GM19468 (cell line): Measurements from ENCODE around the gene EXOC3.

Experiments used
- ATAC-seq: cut with Tn5 transposase; IDR thresholded peaks from one replicate; pipeline ENCODE4 v1.9.1; 2021; ENCODE audit warnings: mild to moderate bottlenecking, moderate library complexity, moderate number of reproducible peaks; ENCODE audit not compliant: unreplicated experiment; ENCODE audit errors: extremely low read depth

EXOC3 gene

DNA sequence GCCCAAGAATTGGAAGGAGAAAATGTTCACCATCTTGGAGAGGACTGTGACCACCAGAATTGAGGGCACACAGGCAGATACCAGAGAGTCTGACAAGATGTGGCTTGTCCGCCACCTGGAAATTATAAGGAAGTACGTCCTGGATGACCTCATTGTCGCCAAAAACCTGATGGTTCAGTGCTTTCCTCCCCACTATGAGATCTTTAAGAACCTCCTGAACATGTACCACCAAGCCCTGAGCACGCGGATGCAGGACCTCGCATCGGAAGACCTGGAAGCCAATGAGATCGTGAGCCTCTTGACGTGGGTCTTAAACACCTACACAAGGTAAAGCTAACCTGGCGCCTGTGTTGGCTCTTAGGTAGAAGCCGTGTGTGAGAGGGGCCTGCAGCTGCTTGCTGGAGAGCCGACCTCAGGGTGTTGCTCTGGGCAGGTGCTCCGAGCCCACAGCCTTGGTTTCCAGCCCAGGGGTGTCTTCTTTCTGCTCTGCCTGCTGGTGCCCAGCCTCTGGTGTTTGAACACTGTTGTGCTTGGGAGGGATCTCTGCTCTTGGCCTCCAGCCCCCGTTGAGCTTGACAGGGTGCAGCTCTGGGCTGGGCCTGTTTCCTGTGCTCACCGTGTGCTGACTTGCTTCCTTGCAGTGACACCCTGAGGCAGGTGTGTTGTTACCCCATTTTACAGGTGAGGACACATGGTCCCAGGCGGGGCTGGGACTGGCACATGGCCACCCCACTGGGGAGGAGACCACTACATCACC is 10.9 kb downstream of the EXOC3 start:
- no peak for ATAC-seq

DNA sequence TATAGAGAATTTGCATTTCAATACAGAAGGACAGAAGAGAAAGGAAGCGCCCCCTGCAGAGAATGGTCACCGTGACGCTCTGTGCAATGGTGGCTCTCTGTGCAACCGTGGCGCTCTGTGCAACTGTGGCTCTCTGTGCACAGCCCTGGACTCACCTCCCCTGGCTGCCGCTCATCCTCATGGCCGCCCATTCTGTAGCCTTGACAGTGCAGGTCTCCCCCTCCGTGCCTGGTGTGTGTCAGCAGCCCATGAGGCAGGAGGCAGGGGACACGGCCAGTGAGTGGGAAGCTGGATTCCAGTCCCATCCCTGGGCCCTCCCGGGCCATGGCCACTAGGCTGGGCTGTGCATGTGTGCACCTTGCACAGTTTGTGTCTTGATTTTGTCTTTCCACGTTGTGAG is 12.0 kb downstream of the EXOC3 start:
- ATAC-seq: no peak

- ATAC-seq: no peak
These were observed 12.8 kb downstream of the EXOC3 start for GRCh38 chr5:455806-456205.

GRCh38 chr5:456351-457194 is 13.6 kb downstream of the EXOC3 start:
- ATAC-seq: no peak

DNA sequence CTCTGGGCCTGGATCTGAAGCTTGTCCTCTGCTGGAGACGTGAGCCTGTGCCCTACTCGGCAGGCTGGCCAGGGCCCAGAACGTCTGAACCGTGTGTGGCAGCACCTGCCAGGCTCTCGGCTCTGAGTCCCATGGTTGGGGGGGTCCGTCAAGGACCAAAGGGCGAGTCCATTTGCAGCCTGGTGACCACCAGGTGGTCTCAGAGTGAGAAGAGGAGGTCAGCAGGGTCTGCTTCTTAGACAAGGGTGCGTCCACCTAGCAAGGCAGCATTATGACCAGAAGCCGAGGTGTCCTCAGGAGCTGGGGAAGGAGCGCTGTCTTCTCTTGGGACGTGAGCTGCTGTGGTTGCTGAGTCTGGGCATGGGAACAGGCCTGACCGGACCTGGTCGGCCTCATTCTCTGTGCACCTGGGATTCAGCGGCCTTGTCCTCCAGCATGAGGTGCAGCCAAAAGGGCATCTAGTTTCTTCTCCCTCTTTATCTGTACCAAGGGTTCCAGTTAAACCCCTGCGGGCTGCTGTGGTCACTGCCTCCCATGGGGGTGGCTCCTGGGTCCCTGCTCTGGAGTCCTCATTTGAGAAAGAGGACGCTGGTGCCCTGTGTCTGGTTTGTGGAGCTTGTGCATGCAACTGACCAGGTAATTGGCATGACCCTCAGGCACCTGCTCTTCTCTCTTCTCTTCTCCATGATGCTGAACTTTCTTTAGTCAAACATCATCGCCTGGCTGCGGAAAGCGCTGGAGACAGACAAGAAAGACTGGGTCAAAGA is 14.4 kb downstream of the EXOC3 start:
- ATAC-seq: no peak

GRCh38 chr5:458547-459353 is 15.8 kb downstream of the EXOC3 start:
- ATAC-seq: no peak

DNA sequence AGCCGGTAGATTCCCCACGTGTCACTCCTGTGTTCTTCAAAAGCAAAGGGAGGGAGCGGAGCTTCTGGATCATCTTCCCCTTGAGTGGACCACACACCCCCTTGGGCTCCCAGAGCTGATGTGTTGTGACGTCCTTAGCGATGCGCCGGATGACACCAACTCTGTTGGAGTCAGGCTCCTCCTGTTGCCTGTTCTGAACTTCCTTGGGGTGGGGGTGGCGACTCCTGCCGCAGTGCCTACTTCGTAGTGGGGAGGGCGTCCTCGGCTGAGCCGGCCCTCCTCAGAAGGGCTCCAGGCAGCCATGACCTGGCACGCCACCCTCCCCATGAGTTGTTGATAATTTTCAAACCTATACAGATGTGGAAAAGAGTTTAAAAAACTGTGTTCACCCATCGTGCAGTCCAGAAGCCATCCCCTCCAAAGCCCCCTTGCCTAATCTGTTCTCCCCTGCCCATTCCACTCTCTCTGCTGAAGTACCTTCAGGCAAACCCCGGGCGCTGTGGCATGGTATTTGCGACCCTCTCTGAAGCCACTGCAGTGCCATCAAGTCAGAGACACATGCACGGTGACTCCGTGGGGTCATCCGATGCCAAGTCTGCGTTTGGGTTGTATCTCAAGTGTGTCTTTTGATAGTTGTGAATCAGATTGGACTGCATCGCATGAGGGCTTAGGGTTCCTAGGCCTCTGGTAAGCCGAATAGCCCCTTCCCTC is 16.7 kb downstream of the EXOC3 start:
- ATAC-seq: no peak

DNA sequence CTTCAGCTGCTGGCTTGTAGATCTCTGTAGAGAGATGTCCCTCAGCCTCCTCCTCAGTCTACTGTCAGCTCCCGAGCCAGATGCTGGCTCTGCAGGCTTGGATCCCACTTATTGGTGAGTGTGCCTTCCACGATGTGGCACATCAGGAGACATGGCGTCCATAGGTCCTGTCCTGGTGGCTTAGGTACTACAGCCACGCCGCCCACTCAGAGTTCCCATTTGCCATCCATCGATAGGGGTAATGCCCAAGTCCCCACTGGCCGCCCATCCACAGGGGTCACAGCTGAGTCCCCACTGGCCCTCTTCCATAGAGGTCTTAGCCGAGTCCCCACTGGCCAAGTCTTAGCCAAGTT is 17.3 kb downstream of the EXOC3 start:
- ATAC-seq: no peak

GRCh38 chr5:462051-462481 is 19.1 kb downstream of the EXOC3 start:
- ATAC-seq: no peak

GRCh38 chr5:463301-463700 is 20.3 kb downstream of the EXOC3 start:
- no peak for ATAC-seq

- no peak for ATAC-seq
These were observed 21.0 kb downstream of the EXOC3 start for GRCh38 chr5:463952-464351.

DNA sequence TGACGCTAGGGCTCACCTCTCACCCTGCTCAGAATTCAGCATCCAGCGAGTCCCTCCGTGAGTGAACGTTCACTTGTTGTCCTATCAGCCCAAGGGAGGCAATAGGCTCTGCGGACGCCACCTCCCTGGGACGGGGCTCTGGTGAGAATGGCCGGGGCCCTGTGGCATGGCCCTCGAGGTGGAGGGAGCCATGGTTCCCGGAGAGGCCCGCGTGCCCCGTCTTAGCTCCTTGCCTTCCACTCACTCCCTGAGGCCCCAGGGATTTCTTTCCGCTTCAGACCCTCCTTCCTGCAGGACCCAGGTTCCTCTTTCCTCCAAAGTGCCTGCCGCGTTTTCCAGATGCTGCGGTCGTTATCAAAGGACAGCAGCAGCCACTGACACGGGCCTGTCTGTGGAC is 21.5 kb downstream of the EXOC3 start:
- no peak for ATAC-seq

DNA sequence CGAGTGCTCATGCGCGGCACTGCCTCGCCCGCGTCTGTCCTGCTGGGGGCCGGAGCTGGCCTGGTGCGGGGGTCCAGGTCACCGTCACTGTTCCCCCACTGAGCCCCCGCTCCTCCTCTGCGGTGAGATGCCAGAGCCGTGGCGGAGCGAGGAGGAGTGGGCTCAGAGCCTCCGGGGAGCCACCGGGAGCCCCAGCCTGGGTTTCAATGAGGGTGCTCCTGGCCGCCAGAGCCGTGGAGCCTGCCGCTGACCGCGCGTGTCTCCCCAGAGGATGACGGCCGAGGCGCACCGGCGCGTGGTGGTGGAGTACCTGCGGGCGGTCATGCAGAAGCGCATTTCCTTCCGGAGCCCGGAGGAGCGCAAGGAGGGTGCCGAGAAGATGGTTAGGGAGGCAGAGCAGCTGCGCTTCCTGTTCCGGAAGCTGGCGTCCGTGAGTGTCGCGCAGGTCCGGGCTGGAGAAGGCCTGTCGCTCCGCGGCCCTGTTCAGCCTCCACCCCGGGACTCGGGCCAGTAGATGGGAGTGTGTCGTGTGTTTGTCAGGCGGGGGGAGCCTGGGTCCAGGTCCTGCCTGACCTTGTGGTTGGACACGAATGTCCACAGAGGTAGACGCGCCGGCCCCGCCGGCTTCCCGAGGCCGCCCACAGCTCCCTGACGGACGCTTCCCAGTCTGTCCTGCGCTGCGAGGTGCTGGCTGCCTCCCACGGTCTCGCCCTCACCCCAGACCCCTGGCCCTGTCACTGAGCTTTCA is 22.0 kb downstream of the EXOC3 start:
- no peak for ATAC-seq

- no peak for ATAC-seq
These were observed 22.8 kb downstream of the EXOC3 start for GRCh38 chr5:465591-466403.

- no peak for ATAC-seq
These were observed 23.8 kb downstream of the EXOC3 start for GRCh38 chr5:466661-467310.

GRCh38 chr5:468401-468800 is 25.4 kb downstream of the EXOC3 start:
- no peak for ATAC-seq

- ATAC-seq: no peak
These were observed 26.9 kb downstream of the EXOC3 start for GRCh38 chr5:469752-470483.
